HG03521 (cell line): ENCODE results near the gene ITM2A.

Experiments used
- ATAC-seq: cut with Tn5 transposase; IDR thresholded peaks from one replicate; pipeline ENCODE4 v1.9.1; 2021; ENCODE audit warnings: mild to moderate bottlenecking, moderate library complexity; ENCODE audit not compliant: unreplicated experiment

ITM2A gene

DNA sequence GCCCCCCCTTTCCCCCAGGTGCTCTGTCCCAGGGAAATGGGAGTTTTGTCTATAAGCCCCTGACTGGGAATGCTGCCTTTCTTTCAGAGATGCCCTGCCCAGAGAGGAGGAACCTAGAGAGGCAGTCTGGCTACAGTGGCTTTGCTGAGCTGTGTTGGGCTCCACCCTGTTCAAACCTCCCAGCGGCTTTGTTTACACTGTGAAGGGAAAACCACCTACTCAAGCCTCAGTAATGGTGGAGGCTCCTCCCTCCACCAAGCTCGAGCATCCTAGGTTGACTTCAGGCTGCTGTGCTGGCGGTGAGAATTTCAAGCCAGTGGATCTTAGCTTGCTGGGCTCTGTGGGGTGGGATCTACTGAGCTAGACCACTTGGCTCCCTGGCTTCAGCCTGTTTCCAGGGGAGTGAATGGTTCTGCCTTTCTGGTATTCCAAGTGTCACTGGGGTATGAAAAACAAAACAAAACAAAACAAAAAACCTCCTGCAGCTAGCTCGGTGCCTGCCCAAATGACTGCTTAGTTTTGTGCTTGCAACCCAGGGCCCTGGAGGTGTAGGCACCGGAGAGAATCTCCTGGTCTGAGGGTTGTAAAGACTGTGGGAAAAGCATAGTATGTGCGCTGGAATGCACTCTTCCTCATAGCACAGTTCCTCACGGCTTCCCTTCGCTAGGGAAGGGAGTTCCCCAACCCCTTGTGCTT, 41.7 kb downstream of the ITM2A start:
- no peak for ATAC-seq
